T-helper 2 cell treated with Interferon-gamma antibody and Interleukin-4, amounts not matched to agents 100 ng/mL and 5 ng/mL, for 36 hours (primary cell): Measurements from ENCODE around the gene SLC12A8. TPM values are rescaled to one million over a fixed set of nuclear protein-coding genes. Genes with fewer than 3 reads are reported as not detected.
"Not testable (repeated sequence)": the region's sequence is repeated elsewhere in the genome, so short reads cannot be mapped to it uniquely, and the experiment has no call there.

Experiments
- intact Hi-C: fragments of 100-400 bp; cut with micrococcal nuclease; formaldehyde crosslinking; loops from one replicate; pipeline ENCODE4 v1.15.1; 2023
- total RNA-seq: library from RNA; stranded (reverse); gene quantifications from 2 replicates; pipeline ENCODE4 v1.2.3, GENCODE V29; 2022

Gene SLC12A8
- total RNA-seq, 1 donor from 2014 or later, result 0.32 TPM

DNA sequence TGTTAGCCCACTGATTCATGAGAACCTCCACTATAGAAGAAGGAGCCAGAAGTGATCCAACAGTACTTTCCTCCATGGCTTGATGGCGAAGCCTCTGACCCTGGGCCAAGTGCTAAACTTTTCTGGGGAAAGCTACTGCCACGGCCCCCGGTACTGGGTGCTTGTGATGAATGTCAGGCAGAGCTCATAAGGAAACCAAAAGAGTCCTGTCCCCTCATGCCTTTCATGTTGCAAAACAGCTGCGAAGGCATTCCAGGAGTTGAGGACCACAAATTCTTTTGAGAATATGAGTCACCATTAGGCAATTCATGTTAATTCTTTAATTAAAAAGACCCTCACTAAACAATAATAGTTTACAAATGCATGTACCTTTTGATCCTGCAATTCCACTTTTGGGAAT, 130.2 kb downstream of the SLC12A8 start:
- intact Hi-C loops, result not testable (repeated sequence)

DNA sequence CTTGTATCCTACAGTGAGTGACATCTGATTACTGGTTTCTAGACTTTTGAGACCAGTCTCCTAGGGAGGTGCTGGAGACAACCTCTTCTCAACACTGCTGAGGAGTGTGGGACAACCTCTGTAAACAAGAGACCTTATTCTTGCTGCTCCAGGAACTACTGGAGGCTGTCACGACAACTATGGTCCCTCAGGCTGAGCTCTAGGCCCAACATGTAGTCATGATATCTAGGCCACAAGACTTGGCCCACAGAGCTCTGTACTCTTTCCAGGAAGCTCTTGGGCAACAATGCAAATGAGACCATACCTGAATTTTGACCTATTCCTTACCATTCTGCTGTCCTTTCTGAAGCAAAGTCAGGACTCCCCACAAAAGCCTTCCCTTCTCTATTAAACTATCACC, 132.5 kb downstream of the SLC12A8 start:
- intact Hi-C loops, result no loop called here

DNA sequence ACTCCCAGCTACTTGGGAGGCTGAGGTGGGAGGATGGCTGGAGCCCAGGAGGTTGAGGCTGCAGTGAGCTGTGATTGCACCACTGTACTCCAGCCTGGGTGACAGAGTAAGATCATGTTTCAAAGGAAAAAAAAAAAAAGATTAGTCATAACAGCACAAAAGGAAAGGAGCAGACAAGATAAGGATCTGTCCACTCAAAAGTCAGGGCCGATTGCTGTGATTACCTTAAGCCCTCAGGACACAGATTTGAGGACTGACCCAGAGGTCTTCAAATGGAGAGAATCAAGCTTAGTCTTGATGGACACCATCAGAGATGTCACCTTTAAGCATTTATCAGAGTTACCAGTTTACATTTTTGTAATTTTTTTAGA, 132.9 kb downstream of the SLC12A8 start:
- intact Hi-C loops, result no loop called here

DNA sequence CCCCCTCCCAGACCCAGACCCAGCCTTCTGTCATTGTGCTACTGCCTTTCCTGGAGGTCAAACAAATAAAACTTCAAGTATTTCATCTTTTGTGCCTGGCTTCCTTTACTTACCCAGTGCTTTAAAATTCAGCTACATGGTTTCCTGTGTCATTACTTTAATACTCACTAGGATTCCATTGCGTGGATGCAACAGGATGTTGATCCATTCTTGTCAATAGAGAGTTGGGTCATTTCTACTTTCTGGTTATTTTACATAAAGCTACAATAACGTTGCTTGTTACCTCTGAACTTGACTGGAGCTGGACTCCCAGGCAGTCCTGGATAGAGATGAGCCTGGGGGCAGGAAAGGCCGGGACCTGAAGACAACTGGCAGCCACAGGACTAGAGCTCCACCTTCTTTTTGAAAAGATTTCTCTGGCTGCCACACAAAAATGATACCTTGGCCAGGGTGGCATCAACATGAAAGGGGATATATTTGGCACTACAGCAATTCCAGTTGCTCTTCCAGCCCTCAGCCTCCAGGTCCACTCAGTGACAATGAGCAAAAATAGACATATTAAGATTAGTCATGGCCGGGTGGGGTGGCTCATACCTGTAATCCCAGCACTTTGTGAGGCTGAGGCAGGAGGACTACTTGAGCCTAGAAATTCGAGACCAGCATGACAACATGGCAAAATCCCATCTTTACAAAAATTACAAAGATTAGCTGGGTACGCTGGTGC, 133.4 kb downstream of the SLC12A8 start:
- intact Hi-C loops, result no loop called here

DNA sequence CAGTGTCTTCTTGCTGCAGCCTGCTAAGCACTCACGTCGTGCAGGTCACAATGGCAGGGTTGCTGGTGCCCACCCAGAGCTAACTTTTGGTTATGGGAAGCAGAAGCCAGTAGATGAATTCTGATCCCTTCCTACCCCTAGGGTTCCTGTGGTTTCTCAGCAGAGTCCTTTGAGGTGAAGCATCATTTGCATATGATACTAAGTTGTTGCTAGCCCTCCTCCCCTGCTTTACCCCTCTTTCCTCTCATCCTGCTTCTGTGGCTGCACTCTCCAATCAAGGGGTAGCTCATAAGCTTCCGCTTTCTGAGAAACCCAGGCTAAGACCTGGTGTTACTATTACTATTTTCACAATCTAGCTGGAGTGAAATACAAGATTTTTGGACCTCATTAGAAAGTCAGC, 134.7 kb downstream of the SLC12A8 start:
- intact Hi-C loops, result no loop called here

DNA sequence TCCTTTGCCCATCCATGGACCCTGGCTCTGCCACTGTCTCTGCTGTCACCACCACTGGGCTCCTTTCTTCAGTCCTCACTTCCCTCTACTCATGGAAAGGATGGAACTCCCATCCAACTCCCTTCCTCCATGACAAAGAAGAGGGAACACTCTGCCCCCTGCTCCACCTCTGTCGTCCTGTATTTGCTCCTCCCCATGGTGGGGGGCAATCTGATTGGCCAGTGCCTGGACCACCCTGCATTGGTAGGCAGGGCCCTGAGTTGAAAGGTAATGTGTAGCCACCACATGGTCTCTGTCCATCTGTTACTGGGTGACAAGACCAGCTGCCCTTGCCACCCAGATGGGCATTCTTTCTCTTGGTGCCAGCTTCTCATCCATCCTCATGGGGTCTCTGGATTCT, 136.1 kb downstream of the SLC12A8 start:
- intact Hi-C loops, result no loop called here

DNA sequence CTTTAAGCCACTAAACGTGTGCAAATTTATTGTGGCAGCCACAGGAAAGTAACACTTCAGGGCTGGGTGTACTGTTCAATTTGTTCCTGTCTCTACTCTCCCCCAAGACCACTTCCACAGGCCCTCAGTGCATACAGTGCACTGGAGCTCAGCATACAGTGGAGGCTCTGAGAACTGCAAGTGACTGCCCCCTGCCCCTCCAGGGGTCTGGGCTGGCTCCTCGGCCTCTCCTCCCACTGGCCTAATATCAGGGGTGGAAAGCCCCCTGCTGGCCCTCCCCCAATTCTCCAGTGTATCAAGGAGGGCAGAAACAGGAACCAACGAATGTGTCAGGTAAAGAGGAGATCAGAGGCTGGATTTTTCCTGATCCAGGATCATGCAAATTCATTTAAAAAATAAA, 136.8 kb downstream of the SLC12A8 start:
- intact Hi-C loops, result no loop called here

DNA sequence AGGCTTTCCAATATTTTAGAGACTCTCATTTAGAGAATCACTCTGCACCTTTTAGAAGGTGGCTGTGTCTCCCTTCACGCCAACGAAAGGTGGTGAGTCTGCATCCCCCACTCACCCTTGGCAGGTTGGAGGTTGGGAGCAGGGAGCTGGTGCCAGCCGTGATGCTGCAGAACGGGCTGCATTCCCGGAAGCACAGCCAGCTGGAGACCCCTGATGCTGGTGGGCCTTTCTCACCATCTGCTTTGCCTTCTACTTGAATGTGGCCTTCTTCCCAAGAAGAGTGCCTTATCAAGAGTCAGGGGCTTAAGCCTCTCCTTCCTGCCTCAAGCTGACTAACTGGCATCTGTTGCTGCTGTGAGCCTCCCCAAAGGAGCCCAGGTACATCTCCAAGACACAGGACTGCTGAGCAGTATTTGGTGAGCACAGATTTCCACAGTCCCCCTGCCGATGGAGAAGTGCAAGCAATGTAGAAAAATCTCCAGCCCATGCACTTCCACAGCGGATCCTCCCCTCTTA, 139.1 kb downstream of the SLC12A8 start:
- intact Hi-C loops, result no loop called here

DNA sequence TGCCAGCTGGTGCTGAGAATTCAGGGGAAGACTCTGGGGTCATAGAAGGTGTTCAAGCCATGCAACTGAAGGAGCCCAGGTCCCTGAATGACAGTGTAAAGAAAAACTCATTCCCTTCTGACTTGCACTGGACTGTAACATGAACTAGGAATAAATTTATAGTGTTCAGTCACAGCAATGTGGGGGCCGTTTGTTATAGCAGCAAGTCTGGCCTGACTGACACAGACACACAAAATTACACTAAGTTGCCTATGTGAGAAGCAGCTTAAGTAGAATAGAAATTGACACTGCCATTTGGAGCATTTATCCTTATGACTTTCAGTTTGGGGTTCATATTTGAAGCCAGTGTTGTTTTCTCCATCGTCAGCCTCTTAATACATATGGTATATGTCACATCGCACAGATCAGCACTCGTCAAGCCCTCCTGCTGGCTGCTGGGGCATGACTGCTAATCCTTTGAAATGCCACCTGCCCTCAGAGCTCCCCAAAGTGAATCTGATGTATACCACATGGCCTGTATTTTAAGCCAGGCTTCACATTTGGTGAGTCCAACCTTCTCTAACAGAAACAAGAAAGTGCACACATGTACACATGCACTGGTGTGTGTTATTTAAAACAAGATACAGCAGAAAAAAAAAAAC, 139.7 kb downstream of the SLC12A8 start:
- intact Hi-C loops, result no loop called here

DNA sequence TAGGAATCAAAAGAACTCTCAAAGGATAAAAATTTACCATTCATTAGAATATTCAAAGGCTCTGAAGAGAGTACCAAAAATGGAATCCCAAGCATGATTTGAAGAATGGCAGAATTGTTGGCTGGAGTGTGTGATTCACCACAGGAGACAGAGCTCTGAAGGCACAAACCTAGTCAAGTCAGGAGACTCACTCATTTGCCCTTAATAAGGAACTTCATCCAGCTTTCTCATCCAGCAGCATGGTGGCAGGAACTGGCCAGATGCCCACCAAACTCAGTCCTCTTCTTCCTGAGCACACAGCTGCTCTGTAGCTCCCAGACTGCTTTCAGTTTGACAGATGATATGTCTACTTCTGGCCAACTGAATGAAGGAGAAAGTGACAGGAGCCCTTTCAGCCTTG, 140.2 kb downstream of the SLC12A8 start:
- intact Hi-C loops, result no loop called here

DNA sequence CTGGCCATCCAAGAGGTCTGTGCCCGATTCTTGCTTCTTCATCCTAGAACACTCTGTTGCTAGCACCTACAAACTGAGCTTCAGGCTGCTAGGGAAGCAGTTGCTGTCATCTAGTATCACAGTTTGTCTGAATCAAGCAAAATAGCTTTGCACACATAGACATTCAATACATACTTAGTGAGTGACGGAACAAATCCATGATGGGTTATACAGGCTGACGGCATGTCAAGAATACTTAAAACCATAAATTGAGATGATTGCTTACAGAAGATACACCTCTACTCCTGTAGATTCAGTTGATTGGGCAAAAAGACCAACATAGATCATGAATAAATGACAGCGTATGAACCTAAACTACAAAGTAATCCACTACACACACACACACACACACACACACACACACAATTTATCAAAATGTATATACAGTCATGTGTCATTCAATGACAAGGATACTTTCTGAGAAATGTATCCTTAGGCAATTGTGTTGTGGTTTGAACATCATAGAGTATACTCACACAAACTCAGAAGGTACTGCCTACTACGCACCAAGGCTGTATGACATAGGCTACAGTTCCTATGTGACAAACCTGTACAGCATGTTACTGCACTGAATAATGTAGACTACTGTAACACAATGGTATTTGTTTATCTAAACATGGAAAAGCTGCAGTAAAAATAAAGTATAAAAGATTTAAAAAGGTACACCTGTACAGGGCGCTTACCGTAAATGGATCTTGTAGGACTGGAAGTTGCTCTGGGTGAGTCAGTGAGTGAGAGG, 142.4 kb downstream of the SLC12A8 start:
- intact Hi-C loops, result no loop called here

DNA sequence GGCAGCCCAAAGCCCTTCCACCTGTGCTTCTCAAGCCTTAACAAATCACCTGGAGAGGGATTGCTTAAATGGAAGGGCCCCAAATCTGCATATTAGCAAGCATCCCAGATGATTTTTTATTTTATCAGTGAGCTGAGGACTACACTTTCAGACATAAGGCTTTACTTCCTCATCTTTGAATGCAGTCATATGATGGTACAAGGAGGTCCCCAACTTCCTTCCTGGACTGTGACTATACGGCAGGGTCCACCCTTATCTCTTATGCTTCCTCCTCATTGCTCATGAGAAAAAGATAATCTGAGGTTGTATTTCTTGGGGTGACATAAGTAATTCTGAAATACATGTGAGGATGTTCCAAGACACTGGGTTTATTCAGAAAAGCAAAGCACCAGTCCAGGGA, 143.1 kb downstream of the SLC12A8 start:
- intact Hi-C loops, result no loop called here

DNA sequence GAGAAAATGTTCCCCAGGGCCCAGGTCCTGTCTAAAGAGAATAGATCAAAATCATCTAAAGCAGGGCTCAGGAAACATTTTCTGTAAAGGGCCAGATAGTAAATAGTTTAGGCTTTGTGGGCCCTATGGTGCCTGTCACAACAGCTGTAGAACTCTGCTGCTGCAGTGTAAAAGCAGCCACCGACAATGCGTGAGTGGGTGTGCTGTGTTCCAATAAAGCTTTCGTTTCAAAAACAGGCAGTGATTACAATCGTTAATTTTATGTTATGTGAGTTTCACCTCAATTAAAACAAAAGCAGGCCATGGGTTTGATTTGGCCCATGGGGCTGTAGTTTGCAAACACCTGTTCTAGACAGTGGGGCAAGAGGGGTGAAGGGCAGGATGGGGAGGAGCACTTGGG, 144.3 kb downstream of the SLC12A8 start:
- intact Hi-C loops, result no loop called here

DNA sequence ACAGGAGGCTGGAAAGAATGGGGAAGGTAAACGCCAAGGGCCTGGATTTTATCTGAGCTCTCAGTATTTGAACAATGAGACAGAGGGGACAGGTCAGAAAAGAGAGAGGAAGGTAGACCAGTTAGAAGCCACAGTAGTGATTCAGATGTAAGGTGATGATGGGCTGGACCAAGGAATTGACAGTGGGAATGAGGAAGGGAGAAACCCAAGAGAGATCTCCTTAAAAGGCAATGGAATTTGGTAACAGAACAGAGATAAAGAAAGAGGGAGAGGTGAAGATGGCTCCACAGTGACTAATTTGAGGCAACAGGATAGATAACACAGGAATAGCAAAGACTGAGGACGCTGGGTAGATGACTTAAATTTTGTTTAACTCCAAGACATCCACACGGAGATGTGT, 145.3 kb downstream of the SLC12A8 start:
- intact Hi-C loops, result no loop called here

DNA sequence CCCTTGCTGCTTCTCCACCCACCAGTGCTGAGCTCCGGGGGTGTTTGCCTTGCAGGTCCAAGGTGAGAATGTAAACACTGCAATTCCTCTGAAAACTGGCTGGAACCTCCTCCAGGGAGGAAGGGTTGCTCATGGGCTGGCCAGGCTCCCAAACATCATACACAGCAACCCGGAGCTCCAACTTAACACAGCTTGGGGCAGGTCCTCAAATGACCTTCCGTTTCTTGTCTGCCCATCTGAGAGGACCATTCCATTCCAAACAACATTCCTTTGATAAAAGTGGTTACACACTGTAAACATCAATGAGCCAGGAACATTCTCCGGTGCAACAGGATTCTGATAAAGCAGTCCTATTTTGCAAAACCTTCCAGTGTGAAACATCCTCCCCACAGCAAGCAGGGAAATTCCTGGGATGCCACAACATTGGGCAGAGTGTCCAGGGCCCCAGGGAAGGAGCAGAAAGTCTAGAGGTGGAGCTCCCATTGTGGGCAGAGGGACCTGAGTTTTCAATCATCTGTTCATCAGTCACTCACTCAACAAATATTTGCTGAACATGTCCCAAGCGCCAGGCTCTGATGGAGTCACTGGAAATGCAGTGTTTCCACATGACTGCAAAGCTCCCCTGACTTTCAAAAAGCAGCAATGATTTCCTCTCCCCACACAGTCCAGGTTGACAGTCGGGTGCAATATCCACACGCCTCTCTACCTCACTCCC, 149.5 kb downstream of the SLC12A8 start:
- intact Hi-C loops, result no loop called here

DNA sequence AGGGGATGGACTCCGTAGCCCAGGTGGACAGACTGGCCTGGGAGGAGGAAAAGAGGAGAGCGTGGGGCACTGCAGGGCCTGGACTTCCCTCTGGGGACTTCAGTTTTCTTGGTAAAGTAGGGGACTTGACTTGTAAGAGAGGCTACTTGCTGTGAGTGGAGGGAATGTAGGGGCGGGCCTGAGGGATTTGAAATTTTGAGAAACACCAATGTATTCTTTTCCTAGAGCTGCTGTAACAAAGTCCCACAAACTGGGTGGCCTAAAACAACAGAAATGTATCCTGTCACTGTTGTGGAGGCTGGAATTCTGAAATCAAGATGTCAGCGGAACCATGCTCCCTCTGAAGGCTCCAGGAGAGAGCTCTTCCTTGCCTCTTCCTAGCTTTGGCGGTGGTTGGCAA, 150.9 kb downstream of the SLC12A8 start:
- intact Hi-C loops, result no loop called here

DNA sequence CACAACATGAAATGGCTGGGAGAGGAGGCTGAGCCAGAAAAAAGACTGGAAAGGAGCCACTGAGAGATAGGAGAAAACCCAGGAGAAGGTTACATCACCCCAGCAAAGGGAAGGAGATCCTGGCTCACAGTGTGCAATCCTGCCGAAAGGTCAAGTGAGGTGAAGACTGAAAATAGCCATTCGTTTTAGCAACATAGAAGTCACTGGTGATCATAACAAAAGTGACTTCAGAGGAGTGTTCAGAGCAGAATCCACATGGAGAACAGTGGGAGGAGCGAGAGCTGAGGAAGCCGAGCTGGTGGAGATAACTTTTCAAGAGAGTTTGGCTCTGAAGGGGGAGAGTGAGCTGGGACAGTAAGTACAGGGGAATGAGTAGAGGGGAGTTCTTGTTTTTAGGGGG, 151.4 kb downstream of the SLC12A8 start:
- intact Hi-C loops, result no loop called here

DNA sequence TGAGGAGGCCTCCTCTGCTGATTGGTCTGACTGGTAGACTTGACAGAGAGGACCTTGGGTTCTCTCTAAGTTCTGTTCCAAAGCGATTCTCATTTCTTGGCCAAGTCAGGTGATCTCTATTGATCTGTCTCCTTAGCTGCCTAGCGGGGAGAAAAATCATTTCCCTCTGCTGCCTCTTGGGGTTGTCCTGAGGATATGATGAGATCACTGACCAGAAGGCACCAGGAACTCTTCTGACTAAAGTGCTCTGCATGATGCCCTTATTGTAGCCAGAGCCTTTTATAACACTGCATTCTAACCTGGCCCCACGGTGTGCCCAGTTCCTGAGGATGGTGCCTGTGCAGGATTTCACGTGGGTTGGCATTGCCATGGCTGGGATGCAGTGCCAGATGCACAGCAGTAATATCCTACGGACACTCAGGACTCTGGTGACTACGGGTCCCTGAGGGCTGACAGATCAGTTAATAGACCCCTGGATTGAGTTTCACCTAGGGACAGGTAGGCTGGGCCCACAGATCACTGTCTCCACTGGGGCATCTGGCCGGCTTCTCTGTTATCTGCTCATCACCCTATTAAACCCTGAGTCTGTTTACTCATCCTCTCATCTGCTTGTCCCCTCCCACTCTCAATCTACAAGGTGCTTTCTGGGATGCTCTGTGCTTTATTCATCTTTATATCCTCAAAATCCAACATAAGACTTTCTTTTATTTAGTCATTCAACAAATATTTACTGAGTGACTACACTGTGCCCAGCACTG, 152.9 kb downstream of the SLC12A8 start:
- intact Hi-C loops, result loop anchor here (10.0 kb wide), 1 partner anchor 455 kb away; no protein-coding TSS in a partner anchor

DNA sequence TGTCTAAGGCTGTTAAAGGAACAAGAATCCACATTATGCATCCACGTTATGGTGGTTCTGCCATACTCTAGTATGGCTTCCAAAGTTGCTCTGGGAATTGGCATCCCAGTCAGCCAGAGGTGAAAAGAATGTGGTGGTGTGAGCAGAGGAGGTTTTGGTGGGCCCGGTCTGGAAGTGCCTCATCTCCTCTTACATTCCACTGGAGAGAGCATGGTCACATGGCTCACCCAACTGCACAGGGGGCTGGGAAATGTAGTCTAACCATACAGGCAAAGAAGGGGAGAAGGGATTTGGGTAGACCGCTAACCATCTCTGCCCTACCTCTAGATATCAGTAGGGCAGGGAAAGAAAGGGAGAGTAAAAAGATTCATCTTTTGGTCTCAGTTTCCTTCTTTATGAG, 153.6 kb downstream of the SLC12A8 start:
- intact Hi-C loops, result loop anchor here (10.0 kb wide), 1 partner anchor 456 kb away; no protein-coding TSS in a partner anchor

DNA sequence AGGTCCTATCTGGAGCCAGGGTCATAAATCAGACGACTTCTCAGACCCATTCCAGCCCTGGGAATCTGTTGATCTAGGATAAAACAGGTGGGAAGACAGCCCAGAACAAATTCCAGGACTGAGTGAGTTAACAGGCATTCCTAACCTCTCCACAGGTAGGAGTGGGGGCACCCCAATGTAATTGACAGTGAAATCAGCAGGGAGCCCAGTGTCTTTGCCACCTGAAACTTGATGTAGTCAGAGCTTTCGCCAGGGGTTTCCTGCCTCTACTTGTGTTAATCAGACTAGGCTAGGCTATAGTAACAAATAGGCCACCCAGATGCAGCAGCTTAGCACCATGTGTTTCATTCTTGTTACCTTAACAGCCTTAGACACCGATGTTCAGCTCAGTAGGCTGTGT, 154.0 kb downstream of the SLC12A8 start:
- intact Hi-C loops, result loop anchor here (10.0 kb wide), 1 partner anchor 456 kb away; no protein-coding TSS in a partner anchor
